ENCODE measurements around the gene NKTR. TPM values are rescaled to one million over a fixed set of nuclear protein-coding genes. Genes with fewer than 3 reads are reported as not detected.
"Not testable (repeated sequence)": the region's sequence is repeated elsewhere in the genome, so short reads cannot be mapped to it uniquely, and the experiment has no call there.

NKTR gene
- total RNA-seq, 1 experiment from 2014 or later, result 15.5 TPM

- no peak for DNase-seq (ENCODE audit: low read depth)
Measured at GRCh38 chr3:42595682-42596081, 4.8 kb upstream of the NKTR start.

- DNase-seq (ENCODE audit: low read depth), result not testable (repeated sequence)
Measured at GRCh38 chr3:42597098-42597497, 3.4 kb upstream of the NKTR start.

- DNase-seq (ENCODE audit: low read depth), result peak; percentile 63
Measured at GRCh38 chr3:42600958-42601675, 631 bp downstream of the NKTR start.

- no peak for DNase-seq (ENCODE audit: low read depth)
Measured at GRCh38 chr3:42601896-42602581, 1.6 kb downstream of the NKTR start.

- DNase-seq (ENCODE audit: low read depth), result no peak
Measured at GRCh38 chr3:42602961-42603360, 2.5 kb downstream of the NKTR start.

GRCh38 chr3:42605546-42606173 is 5.2 kb downstream of the NKTR start:
- no peak for DNase-seq (ENCODE audit: low read depth)

- DNase-seq (ENCODE audit: low read depth), result no peak
Measured at GRCh38 chr3:42608581-42608980, 8.1 kb downstream of the NKTR start.

- no peak for DNase-seq (ENCODE audit: low read depth)
Measured at GRCh38 chr3:42610976-42611375, 10.5 kb downstream of the NKTR start.

- DNase-seq (ENCODE audit: low read depth), result no peak
Measured at GRCh38 chr3:42612217-42612616, 11.7 kb downstream of the NKTR start.

GRCh38 chr3:42612928-42613327 is 12.4 kb downstream of the NKTR start:
- DNase-seq (ENCODE audit: low read depth), result no peak

- DNase-seq (ENCODE audit: low read depth), result no peak
Measured at GRCh38 chr3:42613462-42613861, 13.0 kb downstream of the NKTR start.

- no peak for DNase-seq (ENCODE audit: low read depth)
Measured at GRCh38 chr3:42631620-42632019, 31.1 kb downstream of the NKTR start.

GRCh38 chr3:42632146-42632545 is 31.7 kb downstream of the NKTR start:
- DNase-seq (ENCODE audit: low read depth), result no peak

GRCh38 chr3:42633544-42633943 is 33.1 kb downstream of the NKTR start:
- DNase-seq (ENCODE audit: low read depth), result no peak

- no peak for DNase-seq (ENCODE audit: low read depth)
Measured at GRCh38 chr3:42635111-42635510, 34.6 kb downstream of the NKTR start.

GRCh38 chr3:42637001-42637400 is 36.5 kb downstream of the NKTR start:
- DNase-seq (ENCODE audit: low read depth), result no peak

- DNase-seq (ENCODE audit: low read depth), result no peak
Measured at GRCh38 chr3:42638339-42638842, 37.9 kb downstream of the NKTR start.

GRCh38 chr3:42639192-42639591 is 38.7 kb downstream of the NKTR start:
- no peak for DNase-seq (ENCODE audit: low read depth)

GRCh38 chr3:42640129-42640528 is 39.6 kb downstream of the NKTR start:
- no peak for DNase-seq (ENCODE audit: low read depth)

- DNase-seq (ENCODE audit: low read depth), result no peak
Measured at GRCh38 chr3:42640771-42641370, 40.4 kb downstream of the NKTR start.

GRCh38 chr3:42647821-42648459 is 47.5 kb downstream of the NKTR start:
- no peak for DNase-seq (ENCODE audit: low read depth)

- no peak for DNase-seq (ENCODE audit: low read depth)
Measured at GRCh38 chr3:42649006-42649405, 48.5 kb downstream of the NKTR start.

Measured in Daoy (cell line).